H9 (cell line): Measurements from ENCODE around the gene EIF3K. TPM values are rescaled to one million over a fixed set of nuclear protein-coding genes. Genes with fewer than 3 reads are reported as not detected.
A peak's percentile ranks its signal among the peaks of the same experiment; 100 is the strongest.

Experiments used
- DNase-seq: peaks from one replicate; pipeline ENCODE4 v3.0.0-alpha.2; 2017
- H2AFZ ChIP-seq: one replicate; pipeline ENCODE4 v1.6.1; 2013; ENCODE audit warnings: mild to moderate bottlenecking, low read length, control low read depth, moderate library complexity
- H2AK5ac ChIP-seq: 2 replicates; pipeline ENCODE4 v1.6.1; 2013; ENCODE audit warnings: low read length, control low read depth, mixed read lengths; ENCODE audit not compliant: insufficient read length
- H2BK120ac ChIP-seq: one replicate; pipeline ENCODE4 v1.6.1; 2013; ENCODE audit warnings: low read depth, mild to moderate bottlenecking, low read length, control low read depth, inconsistent platforms; ENCODE audit not compliant: poor library complexity, severe bottlenecking
- H2BK12ac ChIP-seq: 2 replicates; pipeline ENCODE4 v1.6.1; 2013; ENCODE audit warnings: low read length, control low read depth, mixed read lengths, low read depth; ENCODE audit not compliant: insufficient read length
- H2BK15ac ChIP-seq: 2 replicates; pipeline ENCODE4 v1.6.1; 2013; ENCODE audit warnings: low read depth, low read length, control low read depth
- H2BK20ac ChIP-seq: one replicate; pipeline ENCODE4 v1.6.1; 2013; ENCODE audit warnings: low read depth, mild to moderate bottlenecking, low read length, control low read depth, inconsistent platforms; ENCODE audit not compliant: poor library complexity, severe bottlenecking
- H2BK5ac ChIP-seq: 2 replicates; pipeline ENCODE4 v1.6.1; 2013; ENCODE audit warnings: low read length, control low read depth, mixed read lengths; ENCODE audit not compliant: insufficient read length
- H3K14ac ChIP-seq: 2 replicates; pipeline ENCODE4 v1.6.1; 2013; ENCODE audit warnings: low read length, control low read depth; ENCODE audit not compliant: insufficient read depth
- H3K18ac ChIP-seq: 2 replicates; pipeline ENCODE4 v1.6.1; 2013; ENCODE audit warnings: low read depth, mild to moderate bottlenecking, mixed read lengths, low read length, control low read depth; ENCODE audit not compliant: insufficient read length
- H3K23ac ChIP-seq: 2 replicates; pipeline ENCODE4 v1.6.1; 2013; ENCODE audit warnings: low read length, control low read depth, mixed read lengths, low read depth; ENCODE audit not compliant: insufficient read length
- H3K23me2 ChIP-seq: 2 replicates; pipeline ENCODE4 v1.6.1; 2013; ENCODE audit warnings: low read depth, mild to moderate bottlenecking, mixed read lengths, low read length, control low read depth; ENCODE audit not compliant: insufficient read length, poor library complexity, severe bottlenecking
- H3K27ac ChIP-seq: 2 replicates; pipeline ENCODE4 v1.5.1; 2013; ENCODE audit warnings: low read length, control low read depth, mixed read lengths, low read depth; ENCODE audit not compliant: insufficient read length
- H3K27me3 ChIP-seq: 2 replicates; pipeline ENCODE4 v1.6.1; 2013; ENCODE audit warnings: low read length, control low read depth, inconsistent platforms; ENCODE audit not compliant: insufficient read depth
- H3K4ac ChIP-seq: 2 replicates; pipeline ENCODE4 v1.6.1; 2013; ENCODE audit warnings: low read depth, mild to moderate bottlenecking, control low read depth, inconsistent platforms, low read length, moderate library complexity
- H3K4me1 ChIP-seq: 2 replicates; pipeline ENCODE4 v1.6.1; 2013; ENCODE audit warnings: low read length, control low read depth, inconsistent platforms; ENCODE audit not compliant: insufficient read depth
- H3K4me2 ChIP-seq: 2 replicates; pipeline ENCODE4 v1.6.1; 2013; ENCODE audit warnings: low read length, control low read depth, mixed read lengths; ENCODE audit not compliant: insufficient read length, insufficient read depth
- H3K56ac ChIP-seq: 2 replicates; pipeline ENCODE4 v1.6.1; 2013; ENCODE audit warnings: low read depth, mild to moderate bottlenecking, mixed read lengths, low read length, control low read depth; ENCODE audit not compliant: insufficient read length
- H3K79me1 ChIP-seq: 2 replicates; pipeline ENCODE4 v1.6.1; 2013; ENCODE audit warnings: low read depth, mild to moderate bottlenecking, moderate library complexity, low read length, control low read depth, inconsistent platforms; ENCODE audit not compliant: insufficient read depth, poor library complexity, severe bottlenecking
- H3K79me2 ChIP-seq: 2 replicates; pipeline ENCODE4 v1.6.1; 2013; ENCODE audit warnings: low read length, control low read depth, inconsistent platforms; ENCODE audit not compliant: insufficient read depth
- H3K9ac ChIP-seq: 2 replicates; pipeline ENCODE4 v1.6.1; 2013; ENCODE audit warnings: low read length, control low read depth, mixed read lengths; ENCODE audit not compliant: insufficient read length; ENCODE audit errors: extremely low read depth
- H3K9me3 ChIP-seq: one replicate; pipeline ENCODE4 v1.6.1; 2013; ENCODE audit warnings: low read depth, low read length, inconsistent platforms; ENCODE audit not compliant: control insufficient read depth
- H3T11ph ChIP-seq: one replicate; pipeline ENCODE4 v1.6.1; 2013; ENCODE audit warnings: mild to moderate bottlenecking, low read length, control low read depth, inconsistent platforms
- H4K20me1 ChIP-seq: one replicate; pipeline ENCODE4 v1.6.1; 2013; ENCODE audit not compliant: control insufficient read depth, insufficient read length, insufficient read depth
- H4K5ac ChIP-seq: 2 replicates; pipeline ENCODE4 v1.6.1; 2013; ENCODE audit warnings: low read depth, mild to moderate bottlenecking, mixed read lengths, low read length, control low read depth; ENCODE audit not compliant: insufficient read length
- H4K8ac ChIP-seq: replicated peaks from 2 replicates; pipeline ENCODE4 v1.6.1; 2013; ENCODE audit warnings: low read length, control low read depth, mixed read lengths, low read depth; ENCODE audit not compliant: insufficient read length
- H4K91ac ChIP-seq: 2 replicates; pipeline ENCODE4 v1.6.1; 2013; ENCODE audit warnings: low read depth, mild to moderate bottlenecking, moderate library complexity, mixed read lengths, low read length, control low read depth; ENCODE audit not compliant: insufficient read length
- H3K27ac Mint-ChIP-seq, 3 experiments: 2 replicates in 2 of 3; 3 replicates in 1 of 3; pipeline ENCODE4 v1.8.0; 2020 to 2021; ENCODE audit warnings: mixed read lengths in 3 of 3, mild to moderate bottlenecking in 1 of 3, moderate library complexity in 1 of 3
- H3K27me3 Mint-ChIP-seq: 2 replicates; pipeline ENCODE4 v1.8.0; 2021; ENCODE audit warnings: low read depth, mild to moderate bottlenecking, moderate library complexity, mixed read lengths
- H3K36me3 Mint-ChIP-seq, 3 experiments: 2 replicates in 2 of 3; 3 replicates in 1 of 3; pipeline ENCODE4 v1.8.0; 2020 to 2021; ENCODE audit warnings: low read depth in 3 of 3, mixed read lengths in 3 of 3; ENCODE audit not compliant: insufficient read depth in 1 of 3
- H3K4me1 Mint-ChIP-seq, 2 experiments: 2 replicates each; pipeline ENCODE4 v1.8.0; 2020; ENCODE audit warnings: mixed read lengths in 2 of 2
- H3K4me3 Mint-ChIP-seq, 2 experiments: 2 replicates in 1 of 2; 3 replicates in 1 of 2; pipeline ENCODE4 v1.8.0; 2020 to 2021; ENCODE audit warnings: mild to moderate bottlenecking in 2 of 2, mixed read lengths in 2 of 2, moderate library complexity in 1 of 2
- H3K9me3 Mint-ChIP-seq, 2 experiments: 2 replicates in 1 of 2; 3 replicates in 1 of 2; pipeline ENCODE4 v1.8.0; 2020; ENCODE audit warnings: mild to moderate bottlenecking in 2 of 2, mixed read lengths in 2 of 2, moderate library complexity in 1 of 2
- WGBS: extraction: QIAGEN DNeasy Blood & Tissue Kit; methylation state at CpG from one replicate; pipeline ENCODE4 v1.1.7; 2013; ENCODE audit warnings: missing lambda C conversion rate, low lambda C conversion rate, mixed read lengths; ENCODE audit not compliant: insufficient read length; ENCODE audit errors: extremely low coverage; 5-methylcytosine and 5-hydroxymethylcytosine counted together
- total RNA-seq: library from RNA; stranded (reverse); gene quantifications from 2 replicates; pipeline ENCODE4 v1.2.1, GENCODE V29; 2021
- TF ChIP-seq, protein P1 (sequence below): fragments of 200-600 bp; sonication (generic); conservative IDR thresholded peaks from 3 replicates; pipeline ENCODE4 v1.8.0; 2021; ENCODE audit warnings: antibody characterized with exemption, mild to moderate bottlenecking

Gene EIF3K
- total RNA-seq, 1 experiment from 2014 or later: 345 TPM

DNA sequence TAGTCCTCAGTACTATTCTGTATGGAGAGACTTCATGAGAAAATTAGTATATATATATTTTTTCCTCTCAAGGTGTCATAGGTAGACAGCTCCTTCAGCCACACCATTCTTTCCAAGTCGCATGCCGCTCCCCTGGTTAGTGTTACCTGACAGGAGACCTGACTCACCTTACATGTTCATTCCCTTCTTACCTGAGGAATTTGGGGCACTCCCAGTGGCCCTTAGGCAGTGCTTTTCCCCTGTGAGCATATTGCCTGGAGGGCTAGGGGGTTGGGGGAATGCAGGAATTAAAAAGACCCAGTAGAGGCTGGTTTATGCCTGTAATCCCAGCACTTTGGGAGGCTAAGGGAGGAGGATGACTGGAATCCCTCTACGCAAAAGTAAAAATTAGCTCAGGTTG lies 19.5 kb downstream of the EIF3K start:
- Histone ChIP-seq H3K18ac (no peak overlapping the region), H3K14ac (no peak overlapping the region), H3K27ac (no peak overlapping the region), H3K56ac (no peak overlapping the region), H3K4me1 (no peaks in the 10 kb centered on the region; the same call in 1 of the 2 replicates), H4K20me1 (no peaks in the 10 kb centered on the region), H2BK20ac (no peak overlapping the region), H3K27me3 (no peaks in the 10 kb centered on the region), H3K79me1 (no peaks in the 10 kb centered on the region), H2BK12ac (no peak overlapping the region), H3K23me2 (no peaks in the 10 kb centered on the region), H2AFZ (no peak overlapping the region), H3K79me2 (no peaks in the 10 kb centered on the region), H3K4ac (no peak overlapping the region), H3K9ac (no peak overlapping the region), H2BK15ac (no peak overlapping the region), H3K9me3 (no peaks in the 10 kb centered on the region), H2BK5ac (no peak overlapping the region), H3K23ac (no peak overlapping the region), H2BK120ac (no peak overlapping the region), H2AK5ac (no peak overlapping the region), H3K4me2 (no peak overlapping the region), H3T11ph (no peak overlapping the region), H4K8ac (no peak overlapping the region), H4K5ac (no peak overlapping the region), H4K91ac (no peak overlapping the region)
- TF ChIP-seq, protein P1, sequence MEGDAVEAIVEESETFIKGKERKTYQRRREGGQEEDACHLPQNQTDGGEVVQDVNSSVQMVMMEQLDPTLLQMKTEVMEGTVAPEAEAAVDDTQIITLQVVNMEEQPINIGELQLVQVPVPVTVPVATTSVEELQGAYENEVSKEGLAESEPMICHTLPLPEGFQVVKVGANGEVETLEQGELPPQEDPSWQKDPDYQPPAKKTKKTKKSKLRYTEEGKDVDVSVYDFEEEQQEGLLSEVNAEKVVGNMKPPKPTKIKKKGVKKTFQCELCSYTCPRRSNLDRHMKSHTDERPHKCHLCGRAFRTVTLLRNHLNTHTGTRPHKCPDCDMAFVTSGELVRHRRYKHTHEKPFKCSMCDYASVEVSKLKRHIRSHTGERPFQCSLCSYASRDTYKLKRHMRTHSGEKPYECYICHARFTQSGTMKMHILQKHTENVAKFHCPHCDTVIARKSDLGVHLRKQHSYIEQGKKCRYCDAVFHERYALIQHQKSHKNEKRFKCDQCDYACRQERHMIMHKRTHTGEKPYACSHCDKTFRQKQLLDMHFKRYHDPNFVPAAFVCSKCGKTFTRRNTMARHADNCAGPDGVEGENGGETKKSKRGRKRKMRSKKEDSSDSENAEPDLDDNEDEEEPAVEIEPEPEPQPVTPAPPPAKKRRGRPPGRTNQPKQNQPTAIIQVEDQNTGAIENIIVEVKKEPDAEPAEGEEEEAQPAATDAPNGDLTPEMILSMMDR: no peak
- WGBS: no CpG with 5 or more reads among the region's 3 CpGs
- DNase-seq: no peak
- Mint-ChIP-seq H3K4me1 (peaks cover 14 to 18% of the 10 kb centered on the region in 2 experiments), H3K36me3 (peaks cover 7 to 29% (median 27%) of the 10 kb centered on the region in 3 experiments), H3K4me3 (no peak overlapping the region), H3K27me3 (peaks cover 2% of the 10 kb centered on the region; the same call in 1 of the 2 replicates), H3K9me3 (no peaks in the 10 kb centered on the region), H3K27ac (peak overlapping the region in 2 of 3 experiments; percentile 57 to 65; a peak in 2 of 7 replicates)
